HepG2 (cell line): Measurements from ENCODE around the gene CISD2. TPM values are rescaled to one million over a fixed set of nuclear protein-coding genes. Genes with fewer than 3 reads are reported as not detected.
A peak's percentile ranks its signal among the peaks of the same experiment; 100 is the strongest.

Experiments
- FOXA1 ChIP-seq, 2 experiments: fragments of 450-650 bp in 1 of 2; sonication (generic) in 1 of 2; formaldehyde crosslinking in 1 of 2; IDR thresholded peaks; 2 replicates each; pipeline versions ENCODE4 v1.4.0 to v1.6.1; 2016 to 2020; ENCODE audit warnings: missing genetic modification reagents in 1 of 2
- JDP2 ChIP-seq: sonication (generic); formaldehyde crosslinking; IDR thresholded peaks from 2 replicates; pipeline ENCODE4 v1.8.1; 2022; ENCODE audit warnings: missing genetic modification reagents, borderline replicate concordance
- JUN ChIP-seq: sonication (generic); formaldehyde crosslinking; IDR thresholded peaks from 2 replicates; pipeline ENCODE4 v1.4.0; 2020; ENCODE audit warnings: mild to moderate bottlenecking, missing genetic modification reagents
- NR2F2 ChIP-seq: IDR thresholded peaks from 2 replicates; pipeline ENCODE4 v1.6.1; 2012; ENCODE audit warnings: low read depth, inconsistent platforms, borderline replicate concordance
- REPIN1 ChIP-seq: sonication (generic); formaldehyde crosslinking; IDR thresholded peaks from 2 replicates; pipeline ENCODE4 v1.8.0; 2022; ENCODE audit warnings: missing genetic modification reagents, low read depth, mild to moderate bottlenecking, borderline replicate concordance
- ZNF12 ChIP-seq: sonication (generic); formaldehyde crosslinking; IDR thresholded peaks from 2 replicates; pipeline ENCODE4 v1.5.0; 2020; ENCODE audit warnings: missing genetic modification reagents
- ZNF260 ChIP-seq: sonication (generic); formaldehyde crosslinking; IDR thresholded peaks from 2 replicates; pipeline ENCODE4 v1.4.0; 2020; ENCODE audit warnings: missing genetic modification reagents, low read depth, mild to moderate bottlenecking, borderline replicate concordance
- ZNF546 ChIP-seq: sonication (generic); formaldehyde crosslinking; conservative IDR thresholded peaks from 2 replicates; pipeline ENCODE4 v1.8.1; 2023; ENCODE audit warnings: mild to moderate bottlenecking, missing genetic modification reagents
- ZNF614 ChIP-seq: IDR thresholded peaks from 2 replicates; pipeline ENCODE4 v1.6.1; 2018; ENCODE audit warnings: missing biosample characterization, missing genetic modification reagents, inconsistent platforms, borderline replicate concordance
- polyA plus RNA-seq, 8 experiments: library from polyadenylated mRNA; depleted of rRNA in 3 of 8; stranded (reverse) in 7 of 8; unstranded in 1 of 8; fragments of >200 nt; fragmentation: Illumina TruSeq in 4 of 8; extraction: Trizol in 4 of 8; gene quantifications; 2 replicates each; pipeline versions ENCODE4 v1.2.1 to v1.2.3, GENCODE V29; 2011 to 2016; ENCODE audit warnings: low read depth in 4 of 8, missing spikeins in 1 of 8, mixed read lengths in 1 of 8; ENCODE audit not compliant: insufficient read depth in 1 of 8
- total RNA-seq, 5 experiments: library from RNA; depleted of rRNA; stranded (reverse); fragments of >200 nt; fragmentation: Illumina TruSeq; extraction: Trizol; gene quantifications; 2 replicates each; pipeline ENCODE4 v1.2.3, GENCODE V29; 2016; ENCODE audit warnings: low read depth in 1 of 5
- TF ChIP-seq, protein P1 (sequence below): sonication (generic); formaldehyde crosslinking; IDR thresholded peaks from 2 replicates; pipeline ENCODE4 v1.9.0; 2022; ENCODE audit warnings: missing genetic modification reagents, mild to moderate bottlenecking, borderline replicate concordance
- TF ChIP-seq, protein P2 (sequence below): fragments of 450-650 bp; IDR thresholded peaks from 2 replicates; pipeline ENCODE4 v1.6.1; 2016
- TF ChIP-seq, protein P3 (sequence below): sonication (generic); formaldehyde crosslinking; IDR thresholded peaks from 2 replicates; pipeline ENCODE4 v1.8.0; 2022; ENCODE audit warnings: mild to moderate bottlenecking, missing genetic modification reagents; ENCODE audit not compliant: insufficient replicate concordance
- TF ChIP-seq, protein P4 (sequence below): sonication (generic); formaldehyde crosslinking; IDR thresholded peaks from 2 replicates; pipeline ENCODE4 v1.5.1; 2020; ENCODE audit warnings: mild to moderate bottlenecking, missing genetic modification reagents, borderline replicate concordance
- TF ChIP-seq, protein P5 (sequence below): sonication (generic); formaldehyde crosslinking; IDR thresholded peaks from 2 replicates; pipeline ENCODE4 v1.8.0; 2023; ENCODE audit warnings: mild to moderate bottlenecking, missing genetic modification reagents
- TF ChIP-seq, protein P6 (sequence below): sonication (generic); formaldehyde crosslinking; IDR thresholded peaks from 2 replicates; pipeline ENCODE4 v1.4.0; 2020; ENCODE audit warnings: low read depth, mild to moderate bottlenecking, missing genetic modification reagents

Gene CISD2
- total and polyA plus RNA-seq, 2 of the 13 experiments (the other 11 are each of a cell fraction or from before 2014, with no cell fraction given), result 24.5 to 37.7 TPM

DNA sequence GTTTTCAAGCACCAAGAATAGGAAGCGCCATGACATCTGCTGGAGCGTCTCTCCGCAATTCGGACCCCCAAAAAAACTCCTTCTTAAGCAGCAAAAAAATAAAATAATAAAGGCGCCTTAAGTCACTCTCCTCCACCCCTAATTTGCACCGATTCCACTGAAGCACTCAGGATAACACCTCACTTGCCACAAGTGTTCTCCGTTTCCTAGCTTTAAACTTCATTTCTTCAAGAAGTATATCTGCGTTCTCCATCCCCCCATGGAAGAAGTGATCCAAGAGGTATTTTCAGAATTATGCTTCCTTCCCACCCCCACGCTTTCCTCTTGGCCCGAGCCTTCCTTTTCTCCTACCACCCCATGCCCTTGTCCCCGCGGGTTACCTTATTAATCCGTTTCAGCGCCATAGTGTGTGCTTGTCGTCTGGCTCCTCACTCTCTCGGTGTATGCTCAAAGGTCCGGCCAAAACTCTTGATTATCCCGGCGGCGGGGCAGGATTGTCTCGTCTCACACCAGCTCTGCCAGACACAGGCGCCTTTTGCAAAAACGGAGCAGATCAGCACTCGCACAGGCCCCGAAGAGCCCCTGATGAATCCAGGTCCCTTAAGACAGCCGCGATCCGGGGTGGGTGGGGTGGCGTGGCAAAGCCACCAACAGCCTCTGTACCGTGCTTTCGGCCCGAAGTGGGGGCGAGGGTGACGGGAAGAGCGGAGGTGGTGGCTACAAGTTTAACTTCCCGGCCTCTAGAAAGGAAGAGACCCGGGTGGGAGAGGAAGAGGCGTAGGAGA lies 42.5 kb upstream of the CISD2 start (continued):
- TF ChIP-seq, protein P1, sequence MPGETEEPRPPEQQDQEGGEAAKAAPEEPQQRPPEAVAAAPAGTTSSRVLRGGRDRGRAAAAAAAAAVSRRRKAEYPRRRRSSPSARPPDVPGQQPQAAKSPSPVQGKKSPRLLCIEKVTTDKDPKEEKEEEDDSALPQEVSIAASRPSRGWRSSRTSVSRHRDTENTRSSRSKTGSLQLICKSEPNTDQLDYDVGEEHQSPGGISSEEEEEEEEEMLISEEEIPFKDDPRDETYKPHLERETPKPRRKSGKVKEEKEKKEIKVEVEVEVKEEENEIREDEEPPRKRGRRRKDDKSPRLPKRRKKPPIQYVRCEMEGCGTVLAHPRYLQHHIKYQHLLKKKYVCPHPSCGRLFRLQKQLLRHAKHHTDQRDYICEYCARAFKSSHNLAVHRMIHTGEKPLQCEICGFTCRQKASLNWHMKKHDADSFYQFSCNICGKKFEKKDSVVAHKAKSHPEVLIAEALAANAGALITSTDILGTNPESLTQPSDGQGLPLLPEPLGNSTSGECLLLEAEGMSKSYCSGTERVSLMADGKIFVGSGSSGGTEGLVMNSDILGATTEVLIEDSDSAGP, result no peak
- TF ChIP-seq JUN (CRISPR knock-in tag) (no peak), ZNF546 (no peak), REPIN1 (CRISPR knock-in tag) (no peak), NR2F2 (0 out of 2 replicates have a peak, but pooled peaks have one; percentile 8), JDP2 (CRISPR knock-in tag) (no peak), ZNF260 (no peak), ZNF614 (CRISPR knock-in tag) (no peak), FOXA1 (IDR thresholded peaks at IDR 0.05) (no peak), FOXA1 (CRISPR knock-in tag; IDR thresholded peaks at IDR 0.05) (no peak), ZNF12 (no peak)
- TF ChIP-seq, protein P2, sequence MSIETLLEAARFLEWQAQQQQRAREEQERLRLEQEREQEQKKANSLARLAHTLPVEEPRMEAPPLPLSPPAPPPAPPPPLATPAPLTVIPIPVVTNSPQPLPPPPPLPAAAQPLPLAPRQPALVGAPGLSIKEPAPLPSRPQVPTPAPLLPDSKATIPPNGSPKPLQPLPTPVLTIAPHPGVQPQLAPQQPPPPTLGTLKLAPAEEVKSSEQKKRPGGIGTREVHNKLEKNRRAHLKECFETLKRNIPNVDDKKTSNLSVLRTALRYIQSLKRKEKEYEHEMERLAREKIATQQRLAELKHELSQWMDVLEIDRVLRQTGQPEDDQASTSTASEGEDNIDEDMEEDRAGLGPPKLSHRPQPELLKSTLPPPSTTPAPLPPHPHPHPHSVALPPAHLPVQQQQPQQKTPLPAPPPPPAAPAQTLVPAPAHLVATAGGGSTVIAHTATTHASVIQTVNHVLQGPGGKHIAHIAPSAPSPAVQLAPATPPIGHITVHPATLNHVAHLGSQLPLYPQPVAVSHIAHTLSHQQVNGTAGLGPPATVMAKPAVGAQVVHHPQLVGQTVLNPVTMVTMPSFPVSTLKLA, result no peak
- TF ChIP-seq, protein P3, sequence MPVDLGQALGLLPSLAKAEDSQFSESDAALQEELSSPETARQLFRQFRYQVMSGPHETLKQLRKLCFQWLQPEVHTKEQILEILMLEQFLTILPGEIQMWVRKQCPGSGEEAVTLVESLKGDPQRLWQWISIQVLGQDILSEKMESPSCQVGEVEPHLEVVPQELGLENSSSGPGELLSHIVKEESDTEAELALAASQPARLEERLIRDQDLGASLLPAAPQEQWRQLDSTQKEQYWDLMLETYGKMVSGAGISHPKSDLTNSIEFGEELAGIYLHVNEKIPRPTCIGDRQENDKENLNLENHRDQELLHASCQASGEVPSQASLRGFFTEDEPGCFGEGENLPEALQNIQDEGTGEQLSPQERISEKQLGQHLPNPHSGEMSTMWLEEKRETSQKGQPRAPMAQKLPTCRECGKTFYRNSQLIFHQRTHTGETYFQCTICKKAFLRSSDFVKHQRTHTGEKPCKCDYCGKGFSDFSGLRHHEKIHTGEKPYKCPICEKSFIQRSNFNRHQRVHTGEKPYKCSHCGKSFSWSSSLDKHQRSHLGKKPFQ (CRISPR knock-in tag), result no peak
- TF ChIP-seq, protein P4, sequence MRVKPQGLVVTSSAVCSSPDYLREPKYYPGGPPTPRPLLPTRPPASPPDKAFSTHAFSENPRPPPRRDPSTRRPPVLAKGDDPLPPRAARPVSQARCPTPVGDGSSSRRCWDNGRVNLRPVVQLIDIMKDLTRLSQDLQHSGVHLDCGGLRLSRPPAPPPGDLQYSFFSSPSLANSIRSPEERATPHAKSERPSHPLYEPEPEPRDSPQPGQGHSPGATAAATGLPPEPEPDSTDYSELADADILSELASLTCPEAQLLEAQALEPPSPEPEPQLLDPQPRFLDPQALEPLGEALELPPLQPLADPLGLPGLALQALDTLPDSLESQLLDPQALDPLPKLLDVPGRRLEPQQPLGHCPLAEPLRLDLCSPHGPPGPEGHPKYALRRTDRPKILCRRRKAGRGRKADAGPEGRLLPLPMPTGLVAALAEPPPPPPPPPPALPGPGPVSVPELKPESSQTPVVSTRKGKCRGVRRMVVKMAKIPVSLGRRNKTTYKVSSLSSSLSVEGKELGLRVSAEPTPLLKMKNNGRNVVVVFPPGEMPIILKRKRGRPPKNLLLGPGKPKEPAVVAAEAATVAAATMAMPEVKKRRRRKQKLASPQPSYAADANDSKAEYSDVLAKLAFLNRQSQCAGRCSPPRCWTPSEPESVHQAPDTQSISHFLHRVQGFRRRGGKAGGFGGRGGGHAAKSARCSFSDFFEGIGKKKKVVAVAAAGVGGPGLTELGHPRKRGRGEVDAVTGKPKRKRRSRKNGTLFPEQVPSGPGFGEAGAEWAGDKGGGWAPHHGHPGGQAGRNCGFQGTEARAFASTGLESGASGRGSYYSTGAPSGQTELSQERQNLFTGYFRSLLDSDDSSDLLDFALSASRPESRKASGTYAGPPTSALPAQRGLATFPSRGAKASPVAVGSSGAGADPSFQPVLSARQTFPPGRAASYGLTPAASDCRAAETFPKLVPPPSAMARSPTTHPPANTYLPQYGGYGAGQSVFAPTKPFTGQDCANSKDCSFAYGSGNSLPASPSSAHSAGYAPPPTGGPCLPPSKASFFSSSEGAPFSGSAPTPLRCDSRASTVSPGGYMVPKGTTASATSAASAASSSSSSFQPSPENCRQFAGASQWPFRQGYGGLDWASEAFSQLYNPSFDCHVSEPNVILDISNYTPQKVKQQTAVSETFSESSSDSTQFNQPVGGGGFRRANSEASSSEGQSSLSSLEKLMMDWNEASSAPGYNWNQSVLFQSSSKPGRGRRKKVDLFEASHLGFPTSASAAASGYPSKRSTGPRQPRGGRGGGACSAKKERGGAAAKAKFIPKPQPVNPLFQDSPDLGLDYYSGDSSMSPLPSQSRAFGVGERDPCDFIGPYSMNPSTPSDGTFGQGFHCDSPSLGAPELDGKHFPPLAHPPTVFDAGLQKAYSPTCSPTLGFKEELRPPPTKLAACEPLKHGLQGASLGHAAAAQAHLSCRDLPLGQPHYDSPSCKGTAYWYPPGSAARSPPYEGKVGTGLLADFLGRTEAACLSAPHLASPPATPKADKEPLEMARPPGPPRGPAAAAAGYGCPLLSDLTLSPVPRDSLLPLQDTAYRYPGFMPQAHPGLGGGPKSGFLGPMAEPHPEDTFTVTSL, result no peak
- TF ChIP-seq, protein P5, sequence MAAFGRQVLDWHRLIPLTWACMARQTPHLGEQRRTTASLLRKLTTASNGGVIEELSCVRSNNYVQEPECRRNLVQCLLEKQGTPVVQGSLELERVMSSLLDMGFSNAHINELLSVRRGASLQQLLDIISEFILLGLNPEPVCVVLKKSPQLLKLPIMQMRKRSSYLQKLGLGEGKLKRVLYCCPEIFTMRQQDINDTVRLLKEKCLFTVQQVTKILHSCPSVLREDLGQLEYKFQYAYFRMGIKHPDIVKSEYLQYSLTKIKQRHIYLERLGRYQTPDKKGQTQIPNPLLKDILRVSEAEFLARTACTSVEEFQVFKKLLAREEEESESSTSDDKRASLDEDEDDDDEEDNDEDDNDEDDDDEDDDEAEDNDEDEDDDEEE (CRISPR knock-in tag), result no peak
- TF ChIP-seq, protein P6, sequence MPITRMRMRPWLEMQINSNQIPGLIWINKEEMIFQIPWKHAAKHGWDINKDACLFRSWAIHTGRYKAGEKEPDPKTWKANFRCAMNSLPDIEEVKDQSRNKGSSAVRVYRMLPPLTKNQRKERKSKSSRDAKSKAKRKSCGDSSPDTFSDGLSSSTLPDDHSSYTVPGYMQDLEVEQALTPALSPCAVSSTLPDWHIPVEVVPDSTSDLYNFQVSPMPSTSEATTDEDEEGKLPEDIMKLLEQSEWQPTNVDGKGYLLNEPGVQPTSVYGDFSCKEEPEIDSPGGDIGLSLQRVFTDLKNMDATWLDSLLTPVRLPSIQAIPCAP (CRISPR knock-in tag), result no peak
